K562 (cell line): ENCODE measurements around the gene PELI2. TPM values are rescaled to one million over a fixed set of nuclear protein-coding genes. Genes with fewer than 3 reads are reported as not detected.

ENCODE experiments used
- E4F1 ChIP-seq: fragments of 250-450 bp; sonication (Bioruptor Pico); IDR thresholded peaks from 2 replicates; pipeline ENCODE4 v1.5.0; 2021; ENCODE audit warnings: mild to moderate bottlenecking, borderline replicate concordance
- EP400 ChIP-seq: fragments of 450-650 bp; IDR thresholded peaks from 2 replicates; pipeline ENCODE4 v1.6.1; 2017; ENCODE audit warnings: antibody characterized with exemption, mild to moderate bottlenecking, moderate library complexity
- NFXL1 ChIP-seq: fragments of 450-650 bp; formaldehyde crosslinking; IDR thresholded peaks from 2 replicates; pipeline ENCODE4 v1.4.0; 2021; ENCODE audit warnings: mild to moderate bottlenecking
- NR3C1 ChIP-seq: sonication (generic); formaldehyde crosslinking; IDR thresholded peaks from 2 replicates; pipeline ENCODE4 v1.8.1; 2022; ENCODE audit warnings: missing genetic modification reagents
- PATZ1 ChIP-seq: fragments of 250-450 bp; sonication (Bioruptor Pico); IDR thresholded peaks from 2 replicates; pipeline ENCODE4 v1.5.0; 2020; ENCODE audit warnings: mild to moderate bottlenecking, borderline replicate concordance
- ZNF224 ChIP-seq: sonication (generic); formaldehyde crosslinking; IDR thresholded peaks from 2 replicates; pipeline ENCODE4 v1.8.0; 2022; ENCODE audit warnings: mild to moderate bottlenecking, missing genetic modification reagents
- ZNF592 ChIP-seq: fragments of 450-650 bp; IDR thresholded peaks from 2 replicates; pipeline ENCODE4 v1.6.1; 2017; ENCODE audit warnings: antibody characterized with exemption, mild to moderate bottlenecking
- polyA plus RNA-seq, 8 experiments: library from polyadenylated mRNA; depleted of rRNA in 4 of 8; stranded (reverse) in 5 of 8; unstranded in 3 of 8; fragments of >200 nt; fragmentation: Nextera tagmentation in 2 of 8; fragmentation: Illumina TruSeq in 1 of 8; extraction: Ambion mirVana in 2 of 8; extraction: Trizol in 1 of 8; gene quantifications; 2 replicates each; pipeline versions ENCODE4 v1.2.1 to v1.2.3, GENCODE V29; 2011 to 2014; ENCODE audit warnings: inconsistent platforms in 1 of 8, missing spikeins in 1 of 8
- total RNA-seq, 7 experiments: library from RNA; depleted of rRNA in 6 of 7; stranded (reverse); fragments of >200 nt in 6 of 7; fragmentation: Illumina TruSeq in 2 of 7; extraction: Trizol in 2 of 7; gene quantifications; 2 replicates each; pipeline versions ENCODE4 v1.2.1 to v1.2.3, GENCODE V29; 2011 to 2021; ENCODE audit warnings: low replicate concordance in 1 of 7

The PELI2 gene
- total and polyA plus RNA-seq, 9 of the 15 experiments (the other 6 are each of a cell fraction or from before 2014, with no cell fraction given) = 0.20 to 1.5 (median 0.44) TPM

- TF ChIP-seq ZNF592 (no peak), ZNF224 (CRISPR knock-in tag) (no peak), PATZ1 (no peak), NFXL1 (no peak), E4F1 (CRISPR knock-in tag) (no peak), NR3C1 (CRISPR knock-in tag) (no peak), EP400 (no peak)
These were observed 123.2 kb downstream of the PELI2 start (continued) for GRCh38 chr14:56241461-56241860.
